Neural progenitor cell (in vitro differentiated cells): ENCODE results near the gene DDX24.

Source experiments
- CTCF ChIP-seq: fragments of 200-600 bp; sonication (generic); IDR thresholded peaks from 2 replicates; pipeline ENCODE4 v1.5.1; 2017; ENCODE audit warnings: antibody characterized with exemption, mild to moderate bottlenecking
- EZH2 ChIP-seq: fragments of 200-600 bp; sonication (generic); IDR thresholded peaks from 2 replicates; pipeline ENCODE4 v1.6.1; 2017; ENCODE audit warnings: antibody characterized with exemption, mild to moderate bottlenecking, moderate library complexity

GRCh38 chr14:94115058-94115591 is 34.1 kb upstream of the DDX24 start:
- no peak for TF ChIP-seq EZH2
- no peak for TF ChIP-seq CTCF
